HepG2 (cell line): Measurements from ENCODE around the gene PLD4.

Experiments used
- IRF2 ChIP-seq: IDR thresholded peaks from 2 replicates; pipeline ENCODE4 v1.6.1; 2018; ENCODE audit warnings: missing genetic modification reagents, missing compliant biosample characterization
- JUN ChIP-seq: sonication (generic); formaldehyde crosslinking; IDR thresholded peaks from 2 replicates; pipeline ENCODE4 v1.4.0; 2020; ENCODE audit warnings: mild to moderate bottlenecking, missing genetic modification reagents
- JUNB ChIP-seq: sonication (generic); formaldehyde crosslinking; IDR thresholded peaks from 2 replicates; pipeline ENCODE4 v1.8.0; 2022; ENCODE audit warnings: missing genetic modification reagents, mild to moderate bottlenecking, borderline replicate concordance
- USF2 ChIP-seq, 2 experiments: sonication (generic) in 1 of 2; formaldehyde crosslinking in 1 of 2; IDR thresholded peaks; 2 replicates each; pipeline versions ENCODE4 v1.5.1 to v1.6.1; 2011 to 2020; ENCODE audit warnings: borderline replicate concordance in 1 of 2, low read depth in 1 of 2, low read length in 1 of 2, mild to moderate bottlenecking in 1 of 2, missing genetic modification reagents in 1 of 2, moderate library complexity in 1 of 2

- TF ChIP-seq JUN (CRISPR knock-in tag), result no peak
- TF ChIP-seq USF2 (IDR thresholded peaks at IDR 0.05; ENCODE audit: low read depth, low read length), result no peak
- TF ChIP-seq USF2 (CRISPR knock-in tag; IDR thresholded peaks at IDR 0.05; ENCODE audit: borderline replicate concordance), result no peak
- no peak for TF ChIP-seq IRF2 (CRISPR knock-in tag)
- no peak for TF ChIP-seq JUNB (CRISPR knock-in tag)
These were observed 655 bp downstream of the PLD4 start for GRCh38 chr14:104925214-104925854.
